ENCODE results near the gene EI24. TPM values are rescaled to one million over a fixed set of nuclear protein-coding genes. Genes with fewer than 3 reads are reported as not detected.
"Not testable (repeated sequence)": the region's sequence is repeated elsewhere in the genome, so short reads cannot be mapped to it uniquely, and the experiment has no call there.

Gene EI24
- total RNA-seq, result 61.7 TPM in 2 replicates

GRCh38 chr11:125568970-125569914, at the start of gene EI24:
EI24 (plus strand) TSS chr11:125569477; CDS start chr11:125572528, 3,051 bp downstream.
- no peaks in the 10 kb centered on the region for H3K9me3 Mint-ChIP-seq
- H3K4me1 Mint-ChIP-seq, result peaks cover 18% of the 10 kb centered on the region
- H3K27me3 Mint-ChIP-seq, result no peaks in the 10 kb centered on the region
- H3K36me3 Mint-ChIP-seq (ENCODE audit: low read depth), result peaks cover 19% of the 10 kb centered on the region
- H3K4me3 Mint-ChIP-seq, result peak within 1 kb of the TSS; percentile 96
- peak within 1 kb of the TSS; percentile 94 for H3K27ac Mint-ChIP-seq
- intact Hi-C loops (cut with micrococcal nuclease), result loop anchor here (1.0 kb wide), 4 partner anchors 23 to 700 kb away; partner anchors contain the start of genes CHEK1, FOXRED1, HYLS1 and STT3A
- DNase-seq, result peak; percentile 97

GRCh38 chr11:125519860-125520834, 49.1 kb upstream of the EI24 start:
- DNase-seq, result no peak

GRCh38 chr11:125525303-125525702, 44.0 kb upstream of the EI24 start:
- Mint-ChIP-seq H3K36me3 (ENCODE audit: low read depth) (no peaks in the 10 kb centered on the region), H3K27me3 (peaks cover 3% of the 10 kb centered on the region), H3K4me3 (no peak overlapping the region), H3K9me3 (peaks cover 14% of the 10 kb centered on the region), H3K4me1 (no peaks in the 10 kb centered on the region), H3K27ac (no peak overlapping the region)
- intact Hi-C loops (cut with micrococcal nuclease), result no loop called here
- no peak for DNase-seq

More at GRCh38 chr11:125519860-125520834, 49.1 kb upstream of the EI24 start:
- intact Hi-C loops (cut with micrococcal nuclease), result no loop called here
- Mint-ChIP-seq H3K27me3 (no peaks in the 10 kb centered on the region), H3K27ac (peak overlapping the region; percentile 44), H3K36me3 (ENCODE audit: low read depth) (no peaks in the 10 kb centered on the region), H3K9me3 (peaks cover 3% of the 10 kb centered on the region), H3K4me1 (peaks cover 13% of the 10 kb centered on the region), H3K4me3 (no peak overlapping the region)

- Mint-ChIP-seq H3K36me3 (ENCODE audit: low read depth) (no peaks in the 10 kb centered on the region), H3K4me1 (no peaks in the 10 kb centered on the region), H3K9me3 (no peaks in the 10 kb centered on the region), H3K27ac (no peak overlapping the region), H3K27me3 (peaks cover 8% of the 10 kb centered on the region), H3K4me3 (no peak overlapping the region)
- intact Hi-C loops (cut with micrococcal nuclease), result no loop called here
- DNase-seq, result no peak
Observed at GRCh38 chr11:125532668-125533067, 36.6 kb upstream of the EI24 start.

GRCh38 chr11:125535585-125535984, 33.7 kb upstream of the EI24 start:
- DNase-seq, result no peak
- H3K9me3 Mint-ChIP-seq, result no peaks in the 10 kb centered on the region
- H3K27me3 Mint-ChIP-seq, result peaks cover 5% of the 10 kb centered on the region
- H3K27ac Mint-ChIP-seq, result no peak overlapping the region
- intact Hi-C loops (cut with micrococcal nuclease), result no loop called here
- H3K4me1 Mint-ChIP-seq, result no peaks in the 10 kb centered on the region
- H3K4me3 Mint-ChIP-seq, result no peak overlapping the region
- no peaks in the 10 kb centered on the region for H3K36me3 Mint-ChIP-seq (ENCODE audit: low read depth)

- H3K4me3 Mint-ChIP-seq; H3K36me3 Mint-ChIP-seq (ENCODE audit: low read depth); H3K9me3 Mint-ChIP-seq; H3K4me1 Mint-ChIP-seq; H3K27me3 Mint-ChIP-seq; DNase-seq; intact Hi-C loops (cut with micrococcal nuclease); H3K27ac Mint-ChIP-seq: not testable (repeated sequence)
Observed at GRCh38 chr11:125536834-125537233, 32.4 kb upstream of the EI24 start.

GRCh38 chr11:125542709-125543108, 26.6 kb upstream of the EI24 start:
- no peaks in the 10 kb centered on the region for H3K36me3 Mint-ChIP-seq (ENCODE audit: low read depth)
- H3K27me3 Mint-ChIP-seq, result no peaks in the 10 kb centered on the region
- no peak overlapping the region for H3K27ac Mint-ChIP-seq
- H3K4me1 Mint-ChIP-seq, result no peaks in the 10 kb centered on the region
- H3K9me3 Mint-ChIP-seq, result peaks cover 14% of the 10 kb centered on the region
- intact Hi-C loops (cut with micrococcal nuclease), result no loop called here
- H3K4me3 Mint-ChIP-seq, result no peak overlapping the region
- no peak for DNase-seq

GRCh38 chr11:125550780-125551179, 18.5 kb upstream of the EI24 start:
- H3K4me3 Mint-ChIP-seq, result no peak overlapping the region
- no peak for DNase-seq
- no peaks in the 10 kb centered on the region for H3K27me3 Mint-ChIP-seq
- H3K27ac Mint-ChIP-seq, result no peak overlapping the region
- H3K4me1 Mint-ChIP-seq, result no peaks in the 10 kb centered on the region
- intact Hi-C loops (cut with micrococcal nuclease), result no loop called here
- peaks cover 22% of the 10 kb centered on the region for H3K9me3 Mint-ChIP-seq
- peaks cover 3% of the 10 kb centered on the region for H3K36me3 Mint-ChIP-seq (ENCODE audit: low read depth)

GRCh38 chr11:125551835-125552342, 17.4 kb upstream of the EI24 start:
- H3K4me1 Mint-ChIP-seq, result no peaks in the 10 kb centered on the region
- no peak overlapping the region for H3K27ac Mint-ChIP-seq
- no peak for DNase-seq
- H3K4me3 Mint-ChIP-seq, result no peak overlapping the region
- H3K9me3 Mint-ChIP-seq, result peaks cover 20% of the 10 kb centered on the region
- peaks cover 3% of the 10 kb centered on the region for H3K36me3 Mint-ChIP-seq (ENCODE audit: low read depth)
- intact Hi-C loops (cut with micrococcal nuclease), result no loop called here
- H3K27me3 Mint-ChIP-seq, result no peaks in the 10 kb centered on the region

GRCh38 chr11:125552927-125553326, 16.4 kb upstream of the EI24 start:
- H3K36me3 Mint-ChIP-seq (ENCODE audit: low read depth), result peaks cover 3% of the 10 kb centered on the region
- H3K27me3 Mint-ChIP-seq, result peaks cover 2% of the 10 kb centered on the region
- no peak overlapping the region for H3K27ac Mint-ChIP-seq
- H3K4me3 Mint-ChIP-seq, result no peak overlapping the region
- no peaks in the 10 kb centered on the region for H3K4me1 Mint-ChIP-seq
- intact Hi-C loops (cut with micrococcal nuclease), result no loop called here
- H3K9me3 Mint-ChIP-seq, result peaks cover 19% of the 10 kb centered on the region
- no peak for DNase-seq

GRCh38 chr11:125553357-125553756, 15.9 kb upstream of the EI24 start:
- peaks cover 3% of the 10 kb centered on the region for H3K36me3 Mint-ChIP-seq (ENCODE audit: low read depth)
- DNase-seq, result no peak
- peaks cover 19% of the 10 kb centered on the region for H3K9me3 Mint-ChIP-seq
- no peaks in the 10 kb centered on the region for H3K4me1 Mint-ChIP-seq
- H3K27ac Mint-ChIP-seq, result no peak overlapping the region
- intact Hi-C loops (cut with micrococcal nuclease), result no loop called here
- no peak overlapping the region for H3K4me3 Mint-ChIP-seq
- peaks cover 2% of the 10 kb centered on the region for H3K27me3 Mint-ChIP-seq

- Mint-ChIP-seq H3K4me1 (no peaks in the 10 kb centered on the region), H3K9me3 (peaks cover 19% of the 10 kb centered on the region), H3K36me3 (ENCODE audit: low read depth) (peaks cover 3% of the 10 kb centered on the region), H3K27ac (no peak overlapping the region), H3K4me3 (no peak overlapping the region), H3K27me3 (peaks cover 2% of the 10 kb centered on the region)
- no peak for DNase-seq
- intact Hi-C loops (cut with micrococcal nuclease), result no loop called here
Observed at GRCh38 chr11:125554038-125554437, 15.2 kb upstream of the EI24 start.

- Mint-ChIP-seq H3K9me3 (peaks cover 6% of the 10 kb centered on the region), H3K4me3 (no peak overlapping the region), H3K27ac (no peak overlapping the region), H3K36me3 (ENCODE audit: low read depth) (no peaks in the 10 kb centered on the region), H3K4me1 (no peaks in the 10 kb centered on the region), H3K27me3 (peaks cover 2% of the 10 kb centered on the region)
- intact Hi-C loops (cut with micrococcal nuclease), result no loop called here
- DNase-seq, result no peak
Observed at GRCh38 chr11:125559888-125560287, 9.4 kb upstream of the EI24 start.

Data from activated CD4-positive, alpha-beta T cell treated with anti-CD3 and anti-CD28 coated beads, Interleukin-2, amount 10 ng/mL, durations not matched to agents 24 days and 14 days (primary cell).